Keratinocyte (primary cell): ENCODE data around the gene RELCH.

Experiments used
- EZH2 ChIP-seq: IDR thresholded peaks from one replicate; pipeline ENCODE4 v1.6.1; 2012; ENCODE audit warnings: inconsistent platforms, mild to moderate bottlenecking, low read length, moderate library complexity
- TF ChIP-seq, protein P1 (sequence below), 3 experiments: IDR thresholded peaks in 1 of 3; conservative IDR thresholded peaks in 1 of 3; optimal IDR thresholded peaks in 1 of 3; 2 replicates in 2 of 3; 3 replicates in 1 of 3; pipeline versions ENCODE3 to v1.5.1; 2011; ENCODE audit warnings: low read length in 3 of 3, mild to moderate bottlenecking in 3 of 3, moderate library complexity in 2 of 3, control low read depth in 1 of 3, inconsistent platforms in 1 of 3; ENCODE audit not compliant: insufficient read depth in 2 of 3; ENCODE audit errors: extremely low read depth in 1 of 3

DNA sequence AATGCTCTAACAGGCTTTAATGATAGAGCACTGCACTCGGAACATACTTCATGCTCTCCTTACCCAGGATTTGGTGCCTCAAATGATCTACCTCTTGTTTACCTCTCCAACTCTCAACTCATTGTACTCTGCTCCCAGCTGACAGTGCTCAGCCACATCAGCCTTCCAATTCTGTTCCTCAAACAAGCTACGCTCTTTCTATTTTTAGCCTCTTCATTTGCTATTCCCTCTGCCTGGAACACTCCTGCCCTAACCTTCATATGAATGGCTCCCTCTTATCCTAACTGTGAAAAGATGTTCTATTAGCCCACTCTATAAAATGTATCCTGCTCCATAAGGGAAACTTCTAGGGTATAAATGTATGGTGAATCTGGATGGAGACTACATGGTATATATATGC is 42.7 kb upstream of the RELCH start:
- TF ChIP-seq, protein P1, sequence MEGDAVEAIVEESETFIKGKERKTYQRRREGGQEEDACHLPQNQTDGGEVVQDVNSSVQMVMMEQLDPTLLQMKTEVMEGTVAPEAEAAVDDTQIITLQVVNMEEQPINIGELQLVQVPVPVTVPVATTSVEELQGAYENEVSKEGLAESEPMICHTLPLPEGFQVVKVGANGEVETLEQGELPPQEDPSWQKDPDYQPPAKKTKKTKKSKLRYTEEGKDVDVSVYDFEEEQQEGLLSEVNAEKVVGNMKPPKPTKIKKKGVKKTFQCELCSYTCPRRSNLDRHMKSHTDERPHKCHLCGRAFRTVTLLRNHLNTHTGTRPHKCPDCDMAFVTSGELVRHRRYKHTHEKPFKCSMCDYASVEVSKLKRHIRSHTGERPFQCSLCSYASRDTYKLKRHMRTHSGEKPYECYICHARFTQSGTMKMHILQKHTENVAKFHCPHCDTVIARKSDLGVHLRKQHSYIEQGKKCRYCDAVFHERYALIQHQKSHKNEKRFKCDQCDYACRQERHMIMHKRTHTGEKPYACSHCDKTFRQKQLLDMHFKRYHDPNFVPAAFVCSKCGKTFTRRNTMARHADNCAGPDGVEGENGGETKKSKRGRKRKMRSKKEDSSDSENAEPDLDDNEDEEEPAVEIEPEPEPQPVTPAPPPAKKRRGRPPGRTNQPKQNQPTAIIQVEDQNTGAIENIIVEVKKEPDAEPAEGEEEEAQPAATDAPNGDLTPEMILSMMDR (optimal IDR thresholded peaks at IDR 0.05 in 1 of 3, IDR thresholded peaks at IDR 0.05 in 1 of 3, conservative IDR thresholded peaks at IDR 0.05 in 1 of 3; ENCODE audit: extremely low read depth in 1 of 3, insufficient read depth in 2 of 3, low read length in 3 of 3), result no peak
- no peak for TF ChIP-seq EZH2
